ENCODE results near the gene ELP2.
"Not testable (repeated sequence)": the region's sequence is repeated elsewhere in the genome, so short reads cannot be mapped to it uniquely, and the experiment has no call there.

Gene ELP2

DNA sequence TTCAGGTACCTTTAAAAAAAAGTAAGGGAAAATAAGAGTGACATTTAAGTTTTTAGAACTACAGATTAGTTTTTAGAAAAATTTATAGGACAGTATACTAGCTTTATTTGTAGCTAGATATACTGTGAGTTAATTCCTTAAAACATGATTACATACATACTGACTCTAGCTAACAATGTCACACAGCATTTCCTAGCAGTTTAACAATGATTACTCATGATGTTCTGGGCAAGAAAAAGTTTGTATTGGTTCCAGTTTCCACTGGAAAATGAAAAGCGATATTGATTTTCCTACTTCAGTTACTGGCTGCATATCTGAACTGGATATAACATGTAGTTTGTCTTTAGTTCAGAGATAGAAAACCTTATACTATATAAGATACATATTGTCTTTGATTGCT lies 20.0 kb upstream of the ELP2 start:
- TF ChIP-seq, protein P1, sequence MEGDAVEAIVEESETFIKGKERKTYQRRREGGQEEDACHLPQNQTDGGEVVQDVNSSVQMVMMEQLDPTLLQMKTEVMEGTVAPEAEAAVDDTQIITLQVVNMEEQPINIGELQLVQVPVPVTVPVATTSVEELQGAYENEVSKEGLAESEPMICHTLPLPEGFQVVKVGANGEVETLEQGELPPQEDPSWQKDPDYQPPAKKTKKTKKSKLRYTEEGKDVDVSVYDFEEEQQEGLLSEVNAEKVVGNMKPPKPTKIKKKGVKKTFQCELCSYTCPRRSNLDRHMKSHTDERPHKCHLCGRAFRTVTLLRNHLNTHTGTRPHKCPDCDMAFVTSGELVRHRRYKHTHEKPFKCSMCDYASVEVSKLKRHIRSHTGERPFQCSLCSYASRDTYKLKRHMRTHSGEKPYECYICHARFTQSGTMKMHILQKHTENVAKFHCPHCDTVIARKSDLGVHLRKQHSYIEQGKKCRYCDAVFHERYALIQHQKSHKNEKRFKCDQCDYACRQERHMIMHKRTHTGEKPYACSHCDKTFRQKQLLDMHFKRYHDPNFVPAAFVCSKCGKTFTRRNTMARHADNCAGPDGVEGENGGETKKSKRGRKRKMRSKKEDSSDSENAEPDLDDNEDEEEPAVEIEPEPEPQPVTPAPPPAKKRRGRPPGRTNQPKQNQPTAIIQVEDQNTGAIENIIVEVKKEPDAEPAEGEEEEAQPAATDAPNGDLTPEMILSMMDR (IDR thresholded peaks at IDR 0.05; ENCODE audit: insufficient read depth, low read length, poor library complexity, severe bottlenecking): no peak
- Histone ChIP-seq H3K4me3 (replicated peaks; ENCODE audit: low read depth, low read length) (no peak overlapping the region), H3K36me3 (ENCODE audit: control insufficient read depth, insufficient read depth, low read length) (peaks cover 3% of the 10 kb centered on the region), H3K27me3 (replicated peaks; ENCODE audit: control insufficient read depth, insufficient read depth, low read length) (no peaks in the 10 kb centered on the region)
- DNase-seq (ENCODE audit: extremely low read depth, insufficient read length): no peak

DNA sequence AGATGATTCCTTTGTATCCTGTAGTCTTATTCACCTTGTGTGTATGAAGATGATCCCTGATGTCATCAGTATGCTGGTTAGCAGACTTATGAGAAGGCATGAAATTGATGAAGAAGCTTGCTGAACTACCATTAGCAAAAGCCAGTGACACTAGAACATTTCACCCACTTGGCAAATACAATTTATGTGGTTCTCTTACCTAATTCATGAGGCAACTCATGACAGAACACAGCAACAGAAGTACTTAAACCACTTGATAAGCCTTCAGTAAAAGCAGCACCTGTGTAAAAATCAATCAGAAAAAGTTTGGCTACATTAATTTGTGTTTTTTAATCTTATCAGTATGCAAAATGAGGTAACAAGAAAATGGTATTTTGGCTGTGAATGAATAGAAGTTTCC lies 17.4 kb upstream of the ELP2 start:
- Histone ChIP-seq H3K36me3 (ENCODE audit: control insufficient read depth, insufficient read depth, low read length) (peaks cover 7% of the 10 kb centered on the region), H3K27me3 (replicated peaks; ENCODE audit: control insufficient read depth, insufficient read depth, low read length) (no peaks in the 10 kb centered on the region), H3K4me3 (replicated peaks; ENCODE audit: low read depth, low read length) (no peak overlapping the region)
- no peak for DNase-seq (ENCODE audit: extremely low read depth, insufficient read length)
- TF ChIP-seq, protein P1 (IDR thresholded peaks at IDR 0.05; ENCODE audit: insufficient read depth, low read length, poor library complexity, severe bottlenecking): no peak

DNA sequence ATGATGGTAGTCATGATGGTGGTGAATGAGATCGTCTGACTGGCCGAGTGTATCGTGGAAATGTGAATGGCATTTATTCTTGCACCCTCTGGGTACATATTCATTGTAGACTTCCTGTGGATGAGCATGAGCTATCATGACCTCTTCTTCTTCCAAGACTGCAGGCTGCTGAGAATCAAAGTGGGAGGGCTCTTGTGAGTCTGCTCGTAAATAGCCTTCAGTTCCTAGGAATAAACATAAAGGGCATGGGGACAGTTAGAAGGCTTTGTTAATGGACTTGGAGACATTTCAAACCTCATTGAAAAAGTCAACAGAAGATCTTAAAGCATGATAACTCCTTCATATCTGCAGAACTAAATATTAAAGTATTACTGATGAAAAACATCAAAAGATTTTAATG lies 15.4 kb upstream of the ELP2 start:
- no peaks in the 10 kb centered on the region for H3K27me3 ChIP-seq (replicated peaks; ENCODE audit: control insufficient read depth, insufficient read depth, low read length)
- DNase-seq (ENCODE audit: extremely low read depth, insufficient read length): no peak
- H3K36me3 ChIP-seq (ENCODE audit: control insufficient read depth, insufficient read depth, low read length): peaks cover 7% of the 10 kb centered on the region
- TF ChIP-seq, protein P1 (IDR thresholded peaks at IDR 0.05; ENCODE audit: insufficient read depth, low read length, poor library complexity, severe bottlenecking): no peak
- no peak overlapping the region for H3K4me3 ChIP-seq (replicated peaks; ENCODE audit: low read depth, low read length)

DNA sequence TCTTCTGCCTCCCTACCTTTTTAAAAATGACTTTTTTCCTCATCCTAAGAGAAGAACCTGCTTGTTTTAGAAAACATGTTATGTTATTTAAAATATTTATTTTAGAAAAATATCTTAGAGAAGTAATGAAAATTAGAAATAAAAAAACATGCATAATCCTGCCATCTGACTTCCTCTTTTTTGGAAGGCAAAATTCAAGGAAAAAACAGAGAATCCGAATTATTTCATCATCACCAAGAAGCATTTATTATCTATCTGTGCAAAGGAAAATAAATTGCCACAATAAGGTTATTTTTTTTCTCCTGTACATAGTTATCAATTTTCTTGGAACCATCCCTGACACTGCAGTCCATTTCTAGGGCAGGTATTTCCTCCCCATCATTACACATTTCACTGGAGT lies 15.0 kb upstream of the ELP2 start:
- no peak for DNase-seq (ENCODE audit: extremely low read depth, insufficient read length)
- no peak overlapping the region for H3K4me3 ChIP-seq (replicated peaks; ENCODE audit: low read depth, low read length)
- TF ChIP-seq, protein P1 (IDR thresholded peaks at IDR 0.05; ENCODE audit: insufficient read depth, low read length, poor library complexity, severe bottlenecking): no peak
- peaks cover 7% of the 10 kb centered on the region for H3K36me3 ChIP-seq (ENCODE audit: control insufficient read depth, insufficient read depth, low read length)
- H3K27me3 ChIP-seq (replicated peaks; ENCODE audit: control insufficient read depth, insufficient read depth, low read length): no peaks in the 10 kb centered on the region

DNA sequence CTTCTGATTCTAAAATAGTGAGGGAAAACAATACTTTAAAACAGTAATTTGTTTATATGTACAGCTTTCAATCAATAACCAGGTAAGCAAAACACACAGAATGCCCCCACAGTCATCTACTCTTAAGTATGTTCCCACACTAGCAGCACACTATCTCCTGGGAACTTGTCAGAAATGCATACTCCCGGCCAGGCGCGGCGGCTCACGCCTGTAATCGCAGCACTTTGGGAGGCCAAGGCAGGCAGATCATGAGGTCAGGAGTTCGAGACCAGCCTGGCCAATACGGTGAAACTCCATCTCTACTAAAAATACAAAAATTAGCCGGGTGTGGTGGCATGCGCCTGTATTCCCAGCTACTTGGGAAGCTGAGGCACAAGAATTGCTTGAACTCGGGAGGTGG lies 12.9 kb upstream of the ELP2 start:
- not testable (repeated sequence) for H3K27me3 ChIP-seq (replicated peaks; ENCODE audit: control insufficient read depth, insufficient read depth, low read length); H3K4me3 ChIP-seq (replicated peaks; ENCODE audit: low read depth, low read length); DNase-seq (ENCODE audit: extremely low read depth, insufficient read length); H3K36me3 ChIP-seq (ENCODE audit: control insufficient read depth, insufficient read depth, low read length)

DNA sequence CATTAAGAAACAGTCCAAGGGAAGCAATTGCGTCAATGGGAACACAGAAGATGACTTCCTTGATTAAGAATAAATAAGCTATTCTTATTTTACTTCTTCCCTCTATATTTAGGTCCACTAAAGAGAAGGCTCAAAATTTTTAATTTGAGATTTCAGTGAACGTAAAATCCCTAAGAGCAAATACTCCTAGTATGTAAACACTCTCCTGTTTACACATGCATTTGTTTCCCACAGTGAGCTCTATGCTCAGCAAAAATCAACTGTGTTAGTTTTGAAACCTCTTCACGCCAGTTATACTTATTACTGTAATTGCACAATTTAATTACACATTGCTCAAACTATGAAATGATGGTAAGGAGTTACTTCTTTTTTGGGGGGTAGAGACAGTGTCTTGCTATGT lies 9.4 kb upstream of the ELP2 start:
- H3K4me3 ChIP-seq (replicated peaks; ENCODE audit: low read depth, low read length): no peak overlapping the region
- no peaks in the 10 kb centered on the region for H3K27me3 ChIP-seq (replicated peaks; ENCODE audit: control insufficient read depth, insufficient read depth, low read length)
- TF ChIP-seq, protein P1 (IDR thresholded peaks at IDR 0.05; ENCODE audit: insufficient read depth, low read length, poor library complexity, severe bottlenecking): no peak
- peaks cover 6% of the 10 kb centered on the region for H3K36me3 ChIP-seq (ENCODE audit: control insufficient read depth, insufficient read depth, low read length)
- no peak for DNase-seq (ENCODE audit: extremely low read depth, insufficient read length)
